Ureter (tissue), 1 donor: ENCODE measurements around the gene SLC5A2. TPM values are rescaled to one million over a fixed set of nuclear protein-coding genes. Genes with fewer than 3 reads are reported as not detected.
"Not testable (repeated sequence)": the region's sequence is repeated elsewhere in the genome, so short reads cannot be mapped to it uniquely, and the experiment has no call there.

Source experiments
- DNase-seq: peaks from one replicate; pipeline ENCODE4 v3.0.0-alpha.2; 2020; ENCODE audit warnings: low spot score
- total RNA-seq: library from RNA; stranded (reverse); gene quantifications from one replicate; pipeline ENCODE4 v1.2.4, GENCODE V29; 2023
- donor health status: DM: yes; HTN: yes; CAD: no.

The SLC5A2 gene
- total RNA-seq, 1 donor from 2014 or later: not detected

DNA sequence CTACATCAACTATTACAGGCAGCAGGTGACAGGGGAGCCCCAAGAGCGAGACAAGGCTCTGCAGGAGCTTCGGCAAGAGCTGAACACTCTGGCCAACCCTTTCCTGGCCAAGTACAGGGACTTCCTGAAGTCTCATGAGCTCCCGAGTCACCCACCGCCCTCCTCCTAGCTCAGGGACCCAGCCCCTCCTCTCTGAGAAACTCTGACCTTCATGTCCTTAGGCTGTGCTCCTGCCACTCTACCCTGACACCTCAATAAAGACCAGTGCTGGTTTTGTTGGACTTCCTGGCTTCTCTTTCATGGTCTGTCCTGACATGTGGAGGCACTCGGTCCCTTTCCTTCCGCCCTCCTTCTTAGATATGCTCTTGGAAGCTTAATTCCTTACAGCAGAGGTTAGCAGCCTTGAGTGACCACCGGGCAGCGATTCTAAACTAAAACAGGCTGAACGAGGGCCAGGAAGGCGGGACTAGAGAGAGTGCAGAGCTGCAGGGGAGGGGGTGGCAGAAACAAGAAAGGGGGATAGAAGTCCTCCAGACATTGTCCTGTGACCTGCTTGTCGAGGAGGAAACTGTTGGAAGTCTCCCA, 45.7 kb downstream of the SLC5A2 start:
- no peak for DNase-seq

DNA sequence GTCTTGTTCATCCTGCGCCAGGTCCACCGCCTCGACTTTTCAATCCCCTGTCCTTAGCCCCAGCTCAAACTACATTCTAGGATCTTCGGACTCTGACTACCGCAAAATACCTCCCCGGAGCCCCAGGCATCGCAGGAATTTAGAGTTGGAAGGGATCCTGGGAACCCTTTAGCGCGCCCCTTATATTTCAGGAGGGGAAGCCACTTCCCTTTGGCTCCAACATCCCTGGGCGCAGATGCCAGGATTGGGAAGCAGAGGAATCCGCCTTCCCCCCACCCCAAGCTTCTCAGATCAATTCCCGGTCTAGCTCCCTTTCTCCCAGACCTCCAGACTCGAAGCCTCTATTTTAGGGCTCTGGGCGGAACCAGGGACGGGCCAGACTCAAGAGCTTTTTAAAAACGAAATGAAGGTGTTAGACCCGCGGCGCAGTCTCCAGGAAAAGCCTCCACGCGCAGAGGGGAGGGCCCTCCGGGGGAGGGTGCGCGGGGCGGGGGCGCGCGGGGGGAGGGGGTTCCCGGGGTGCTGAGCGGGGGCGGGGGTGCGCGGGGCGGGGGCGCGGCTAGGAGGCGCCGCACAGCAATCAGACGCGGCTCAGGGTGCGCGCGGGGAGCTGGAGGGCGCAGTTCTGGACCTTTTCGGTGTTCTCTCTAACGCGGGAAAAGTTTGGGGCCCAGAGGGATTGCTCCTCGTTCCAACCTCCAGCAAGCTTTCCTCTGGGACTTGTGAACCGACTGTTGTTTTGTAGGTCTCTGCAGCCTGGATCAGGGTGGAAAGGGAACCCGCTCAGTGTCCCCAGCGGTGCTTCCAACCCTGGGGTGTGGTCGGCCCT, 46.4 kb downstream of the SLC5A2 start:
- DNase-seq: no peak

DNA sequence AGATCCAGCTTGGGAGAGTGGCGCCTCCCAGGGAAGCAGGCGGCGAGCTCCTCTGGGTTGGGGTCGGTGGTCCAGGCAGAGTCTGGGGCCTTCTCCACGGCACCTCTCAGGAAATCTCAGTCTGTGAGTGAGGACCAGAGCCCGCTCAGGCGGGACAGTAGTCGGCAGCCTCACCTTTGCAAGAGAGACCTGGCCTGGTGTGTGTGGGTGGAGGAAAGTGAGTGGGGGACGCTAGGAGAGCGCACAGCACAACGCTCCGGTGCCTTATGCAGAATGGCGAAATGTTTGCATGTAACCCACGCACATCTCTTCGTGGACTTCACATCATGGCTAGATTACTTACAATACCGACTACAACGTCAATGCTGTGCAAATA, 47.0 kb downstream of the SLC5A2 start:
- no peak for DNase-seq

DNA sequence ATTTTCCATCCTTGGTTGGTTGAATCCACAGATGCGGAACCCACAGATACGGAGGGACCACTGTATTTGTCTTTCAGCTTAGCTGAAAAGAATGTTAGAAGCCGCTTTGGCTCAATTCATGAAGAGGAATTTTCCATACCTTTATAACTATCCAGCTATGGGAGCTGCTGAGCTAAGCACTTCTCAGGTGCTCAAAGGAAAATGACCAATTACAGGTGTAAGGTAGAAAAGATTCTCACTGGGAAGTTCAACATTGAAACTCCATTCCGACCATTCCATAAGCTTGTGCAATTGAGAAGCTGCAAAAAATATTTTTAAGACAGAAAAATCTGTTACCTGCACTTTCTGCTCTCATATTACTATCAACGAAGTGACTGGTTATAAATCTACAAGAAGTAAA, 47.5 kb downstream of the SLC5A2 start:
- no peak for DNase-seq

DNA sequence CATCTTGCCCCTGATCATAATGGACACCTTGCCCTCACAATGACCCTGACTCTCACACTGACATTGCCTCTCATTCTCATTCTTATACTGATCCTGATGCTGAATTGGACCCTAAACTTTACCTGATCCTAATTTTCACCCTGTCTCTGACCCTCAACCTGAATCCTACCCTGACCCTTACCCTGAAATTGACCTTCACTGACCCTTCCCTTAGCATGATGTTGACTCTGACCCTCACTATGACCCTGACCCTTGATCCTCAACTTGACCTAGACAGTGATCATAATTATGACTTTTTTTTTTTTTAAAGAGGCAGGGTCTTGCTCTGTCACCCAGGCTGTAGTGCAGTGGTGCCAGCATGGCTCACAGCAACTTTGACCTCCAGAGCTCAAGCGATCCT, 48.2 kb downstream of the SLC5A2 start:
- DNase-seq: no peak

DNA sequence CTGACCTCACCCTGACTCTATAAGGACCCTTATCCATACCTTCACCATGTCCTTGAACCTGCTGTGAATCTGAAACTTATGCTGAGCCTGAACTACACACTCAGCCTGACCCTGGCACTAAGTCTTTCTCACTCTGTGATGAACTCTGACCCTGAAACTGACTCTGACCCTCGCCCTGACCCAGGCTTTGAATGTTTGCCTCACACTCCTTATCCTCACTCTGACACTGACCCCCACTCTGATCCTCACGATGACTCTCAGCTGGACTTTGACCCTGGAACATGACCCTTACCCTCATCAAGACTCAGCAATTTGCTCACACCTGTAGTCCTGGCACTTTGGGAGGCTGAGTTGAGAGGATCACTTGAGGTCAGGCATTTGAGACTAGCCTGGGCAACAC, 49.2 kb downstream of the SLC5A2 start:
- DNase-seq: no peak

DNA sequence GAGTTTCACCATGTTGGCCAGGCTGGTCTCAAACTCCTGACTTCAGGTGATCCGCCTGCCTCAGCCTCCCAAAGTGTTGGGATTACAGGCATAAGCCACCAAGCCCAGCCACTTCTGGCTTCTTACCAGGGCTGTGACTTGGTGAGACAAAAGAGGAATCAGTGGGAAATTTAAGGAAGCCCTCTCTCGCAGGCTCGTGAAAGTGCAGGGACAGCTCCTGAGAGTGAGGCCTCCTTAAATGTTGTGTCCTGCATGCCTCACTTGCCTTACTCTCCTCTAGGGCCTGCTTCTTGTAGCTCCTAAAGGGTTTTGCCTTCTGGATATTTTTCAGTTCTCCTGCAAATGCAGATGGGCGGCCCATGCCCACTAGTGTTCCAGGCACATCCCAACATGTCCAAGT, 50.0 kb downstream of the SLC5A2 start:
- DNase-seq: no peak

DNA sequence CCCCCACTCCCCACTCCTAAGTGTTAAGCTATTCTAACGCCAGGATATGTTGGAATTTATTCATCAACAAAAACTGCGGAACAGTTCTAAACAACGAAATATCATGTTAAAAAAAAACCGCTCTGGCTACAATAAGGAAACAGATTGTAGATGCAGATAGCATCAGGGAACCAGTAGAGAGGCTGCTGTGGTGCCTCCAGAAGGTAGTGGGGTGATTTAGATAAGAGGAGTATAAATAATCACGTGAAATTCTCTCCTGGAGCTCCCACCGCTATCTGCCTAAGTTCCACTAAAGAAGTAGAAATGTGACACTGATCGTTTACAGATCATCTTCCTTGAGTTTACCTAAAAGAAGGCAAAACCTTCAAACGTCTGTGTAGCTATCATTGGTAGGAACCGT, 52.8 kb downstream of the SLC5A2 start:
- DNase-seq: no peak

DNA sequence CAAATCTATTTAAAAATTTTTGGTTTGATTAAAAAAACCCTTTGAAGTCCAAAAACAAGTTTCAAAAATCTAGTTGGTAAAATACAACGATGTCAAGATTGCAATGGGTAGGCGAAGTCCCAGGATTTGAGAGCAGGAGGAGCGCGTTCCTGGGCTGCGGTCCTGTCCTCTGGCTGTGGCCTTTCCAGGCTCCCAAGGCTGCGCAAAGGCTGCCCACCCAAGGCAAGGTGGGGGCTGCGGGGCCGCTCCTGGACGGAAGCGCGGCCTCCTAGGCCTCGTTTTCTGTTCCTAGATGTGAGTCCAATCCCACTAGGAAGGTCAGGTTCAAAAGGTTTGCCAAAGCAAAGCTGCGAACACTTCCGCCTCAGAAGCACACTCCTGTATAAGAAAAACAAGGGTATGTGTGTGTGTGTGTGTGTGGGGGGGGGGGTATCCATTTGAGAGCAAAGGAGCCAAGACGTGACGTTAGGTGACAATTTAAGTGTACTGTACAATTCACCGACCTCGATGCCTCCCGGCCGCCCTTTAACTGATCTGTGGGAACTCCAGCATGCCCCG, 54.0 kb downstream of the SLC5A2 start:
- no peak for DNase-seq

DNA sequence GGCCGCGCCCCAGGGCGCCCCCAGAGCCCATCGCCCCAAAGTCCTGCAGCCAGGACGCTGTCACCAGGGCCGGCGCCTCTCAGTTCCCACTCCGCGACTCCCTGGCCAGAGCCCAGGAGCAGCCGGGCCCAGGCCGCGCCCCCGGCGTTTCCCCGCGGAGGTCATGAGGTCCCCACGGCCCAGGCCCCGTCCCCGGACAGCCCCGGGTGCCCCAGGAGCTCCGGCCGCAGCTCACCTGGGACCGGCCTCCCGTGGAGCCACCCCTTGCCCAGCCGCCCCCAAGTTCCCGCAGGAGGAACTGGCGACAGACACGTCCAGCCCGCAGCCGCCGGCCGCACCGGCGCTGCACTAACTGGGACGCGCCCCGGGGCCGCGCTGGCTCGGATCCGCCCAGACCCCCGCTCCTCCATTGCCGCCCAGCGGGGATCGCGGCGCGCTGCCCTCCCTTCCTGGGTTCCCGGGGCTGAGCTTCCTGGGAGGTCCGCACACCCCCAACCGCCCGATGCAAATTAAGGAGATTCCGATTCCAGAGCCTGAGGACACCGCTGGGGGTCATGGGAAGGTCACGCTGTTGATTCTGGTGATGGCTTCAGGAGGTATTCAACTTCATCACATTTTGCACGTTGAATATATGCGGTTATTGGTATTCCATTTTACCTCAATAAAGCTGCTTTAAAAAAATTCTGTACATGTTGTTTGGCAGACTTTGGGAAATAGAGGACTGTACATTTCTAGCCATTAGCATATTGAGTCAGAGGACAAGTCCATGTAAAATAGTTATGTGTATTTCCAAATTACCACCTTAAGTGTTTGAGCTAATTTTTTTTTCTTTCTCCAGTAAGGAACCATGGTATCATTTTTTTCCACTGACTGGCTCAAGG, 54.7 kb downstream of the SLC5A2 start:
- DNase-seq: no peak

DNA sequence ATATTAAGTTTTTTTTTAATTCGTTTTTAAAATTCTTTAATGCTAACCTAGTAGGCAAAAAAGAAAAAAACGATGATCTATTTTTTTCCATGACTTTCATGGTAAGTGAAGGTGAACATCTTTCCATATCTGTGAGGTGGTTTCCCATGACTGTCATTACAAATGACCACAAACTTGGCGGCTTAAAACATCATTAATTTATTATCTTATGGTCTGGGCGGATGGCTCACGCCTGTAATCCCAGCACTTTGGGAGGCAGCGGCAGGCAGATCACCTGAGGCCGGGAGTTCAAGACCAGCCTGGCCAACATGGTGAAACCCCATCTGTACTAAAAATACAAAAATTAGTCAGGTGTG, 55.3 kb downstream of the SLC5A2 start:
- DNase-seq: not testable (repeated sequence)

DNA sequence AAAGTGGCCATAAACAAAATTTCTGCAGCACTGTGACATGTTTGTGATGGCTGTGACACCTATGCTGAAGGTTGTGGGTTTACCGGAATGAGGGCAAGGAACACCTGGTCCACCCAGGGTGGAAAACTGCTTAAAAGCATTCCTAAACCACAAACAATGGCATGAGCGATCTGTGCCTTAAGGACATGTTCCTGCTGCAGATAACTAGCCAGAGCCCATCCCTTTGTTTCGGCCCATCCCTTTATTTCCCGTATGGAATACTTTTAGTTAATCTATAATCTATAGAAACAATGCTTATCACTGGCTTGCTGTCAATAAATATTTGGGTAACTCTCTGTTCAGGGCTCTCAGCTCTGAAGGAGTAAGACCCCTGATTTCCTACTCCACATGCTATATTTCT, 56.8 kb downstream of the SLC5A2 start:
- not testable (repeated sequence) for DNase-seq

Other genes starting within 250 kb of the SLC5A2 start
- 4.4 TPM for gene ITGAM, start 223.1 kb upstream of the SLC5A2 start, total RNA-seq
- 9.6 TPM for gene ITGAX, start 127.9 kb upstream of the SLC5A2 start, total RNA-seq
- not detected for gene ITGAD, start 89.8 kb upstream of the SLC5A2 start, total RNA-seq
- not detected for gene COX6A2, start 54.8 kb upstream of the SLC5A2 start, total RNA-seq
- 1.0 TPM for gene ZNF843, start 40.3 kb upstream of the SLC5A2 start, total RNA-seq
- 9.7 TPM for gene ARMC5, start 23.6 kb upstream of the SLC5A2 start, total RNA-seq
- gene TGFB1I1, start 11.0 kb upstream of the SLC5A2 start, total RNA-seq: 97.0 TPM
- gene RUSF1, start 25.3 kb downstream of the SLC5A2 start, total RNA-seq: 85.6 TPM
- not detected for gene AHSP, start 44.8 kb downstream of the SLC5A2 start, total RNA-seq